Measurements from ENCODE around the gene MOV10. TPM values are rescaled to one million over a fixed set of nuclear protein-coding genes. Genes with fewer than 3 reads are reported as not detected.
"Not testable (repeated sequence)": the region's sequence is repeated elsewhere in the genome, so short reads cannot be mapped to it uniquely, and the experiment has no call there.

Gene MOV10
- total and polyA plus RNA-seq, 8 donors = 57.8 to 81.3 (median 71.3) TPM

- H3K27ac ChIP-seq = peak overlapping the region in 1 of 2 donors; percentile 57
- intact Hi-C loops (cut with DNase I) = no loop called here
- TF ChIP-seq, protein P1, sequence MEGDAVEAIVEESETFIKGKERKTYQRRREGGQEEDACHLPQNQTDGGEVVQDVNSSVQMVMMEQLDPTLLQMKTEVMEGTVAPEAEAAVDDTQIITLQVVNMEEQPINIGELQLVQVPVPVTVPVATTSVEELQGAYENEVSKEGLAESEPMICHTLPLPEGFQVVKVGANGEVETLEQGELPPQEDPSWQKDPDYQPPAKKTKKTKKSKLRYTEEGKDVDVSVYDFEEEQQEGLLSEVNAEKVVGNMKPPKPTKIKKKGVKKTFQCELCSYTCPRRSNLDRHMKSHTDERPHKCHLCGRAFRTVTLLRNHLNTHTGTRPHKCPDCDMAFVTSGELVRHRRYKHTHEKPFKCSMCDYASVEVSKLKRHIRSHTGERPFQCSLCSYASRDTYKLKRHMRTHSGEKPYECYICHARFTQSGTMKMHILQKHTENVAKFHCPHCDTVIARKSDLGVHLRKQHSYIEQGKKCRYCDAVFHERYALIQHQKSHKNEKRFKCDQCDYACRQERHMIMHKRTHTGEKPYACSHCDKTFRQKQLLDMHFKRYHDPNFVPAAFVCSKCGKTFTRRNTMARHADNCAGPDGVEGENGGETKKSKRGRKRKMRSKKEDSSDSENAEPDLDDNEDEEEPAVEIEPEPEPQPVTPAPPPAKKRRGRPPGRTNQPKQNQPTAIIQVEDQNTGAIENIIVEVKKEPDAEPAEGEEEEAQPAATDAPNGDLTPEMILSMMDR (IDR thresholded peaks at IDR 0.05) = no peak
- no peaks in the 10 kb centered on the region for H3K36me3 ChIP-seq
- no peaks in the 10 kb centered on the region for H3K27me3 ChIP-seq
- H3K4me3 ChIP-seq = no peak overlapping the region
- H3K9me3 ChIP-seq = no peaks in the 10 kb centered on the region
- H3K4me1 ChIP-seq = peaks cover 0 to 74% of the 10 kb centered on the region in 2 donors
- DNase-seq (no peak), ATAC-seq (peak; percentile 17)
These were observed 37.7 kb upstream of the MOV10 start for GRCh38 chr1:112636597-112637253.

- no peak for ATAC-seq
- Histone ChIP-seq H3K4me3 (no peak overlapping the region), H3K9me3 (no peaks in the 10 kb centered on the region), H3K27me3 (no peaks in the 10 kb centered on the region), H3K36me3 (no peaks in the 10 kb centered on the region), H3K27ac (peak overlapping the region in 1 of 2 donors; percentile 57), H3K4me1 (peaks cover 0 to 72% of the 10 kb centered on the region in 2 donors)
- intact Hi-C loops (cut with DNase I) = no loop called here
- no peak for DNase-seq
- TF ChIP-seq, protein P1 (IDR thresholded peaks at IDR 0.05) = no peak
These were observed 37.0 kb upstream of the MOV10 start for GRCh38 chr1:112637254-112638109.

DNA sequence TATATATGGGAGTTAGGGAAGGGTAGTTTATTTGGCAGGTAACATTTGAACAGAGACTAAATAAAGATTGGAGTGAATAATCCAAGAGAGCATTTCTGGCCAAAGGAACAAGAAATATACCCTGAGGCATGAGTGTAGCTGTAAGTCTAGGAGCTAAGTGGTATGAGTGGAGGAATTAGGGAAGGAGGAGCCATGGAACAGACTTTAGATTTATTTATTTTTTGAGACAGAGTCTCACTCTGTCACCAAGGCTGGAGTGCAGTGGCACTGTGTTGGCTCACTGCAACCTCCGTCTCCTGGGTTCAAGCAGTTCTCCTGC, 36.4 kb upstream of the MOV10 start:
- TF ChIP-seq, protein P1 (IDR thresholded peaks at IDR 0.05) = no peak
- Histone ChIP-seq H3K4me1 (peaks cover 0 to 66% of the 10 kb centered on the region in 2 donors), H3K27me3 (no peaks in the 10 kb centered on the region)

GRCh38 chr1:112640437-112640836, 34.0 kb upstream of the MOV10 start:
- H3K36me3 ChIP-seq; H3K4me3 ChIP-seq; intact Hi-C loops (cut with DNase I); H3K27ac ChIP-seq; H3K9me3 ChIP-seq; ATAC-seq; H3K27me3 ChIP-seq: not testable (repeated sequence)
- DNase-seq = peak in 1 of 4 donors; percentile 72
- H3K4me1 ChIP-seq = peaks cover 0 to 49% of the 10 kb centered on the region in 2 donors

More for the DNA sequence above, 36.4 kb upstream of the MOV10 start:
- ATAC-seq = no peak
- intact Hi-C loops (cut with DNase I) = no loop called here
- H3K4me3 ChIP-seq = no peak overlapping the region
- H3K36me3 ChIP-seq = no peaks in the 10 kb centered on the region
- no peak overlapping the region for H3K27ac ChIP-seq
- no peaks in the 10 kb centered on the region for H3K9me3 ChIP-seq
- DNase-seq = no peak

DNA sequence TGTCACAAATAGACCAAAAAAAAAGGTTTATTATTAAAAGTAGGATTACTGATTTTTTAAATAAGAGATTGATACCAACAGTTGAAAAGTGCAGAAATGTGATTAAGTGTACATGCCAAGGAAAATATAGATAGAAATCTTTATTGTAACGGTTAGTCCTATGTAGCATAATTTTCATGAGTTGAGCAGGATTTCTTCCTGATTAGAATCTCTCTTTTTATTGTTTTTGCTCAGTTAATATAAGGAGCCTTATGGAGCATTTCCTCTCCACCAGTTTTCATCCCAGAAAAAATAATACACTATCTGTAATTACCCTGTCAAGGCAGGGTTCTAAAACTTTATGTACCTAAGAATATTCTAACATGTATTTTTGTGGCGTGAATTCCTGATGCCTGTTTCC, 31.4 kb upstream of the MOV10 start:
- Histone ChIP-seq H3K27me3 (no peaks in the 10 kb centered on the region), H3K36me3 (peaks cover 0 to 18% of the 10 kb centered on the region in 2 donors), H3K27ac (no peak overlapping the region), H3K4me3 (no peak overlapping the region), H3K4me1 (peaks cover 0 to 25% of the 10 kb centered on the region in 2 donors), H3K9me3 (no peaks in the 10 kb centered on the region)
- DNase-seq (no peak), ATAC-seq (no peak)
- intact Hi-C loops (cut with DNase I) = no loop called here
- TF ChIP-seq, protein P1 (IDR thresholded peaks at IDR 0.05) = no peak

Data from left lung (tissue), 10 donors.